ENCODE measurements around the gene CCND2. TPM values are rescaled to one million over a fixed set of nuclear protein-coding genes. Genes with fewer than 3 reads are reported as not detected.

The CCND2 gene
- 52.6 and 55.6 TPM in 2 replicates for total RNA-seq (2011; cell fraction: chromatin; rRNA removed; ENCODE audit: low replicate concordance)
- total RNA-seq (2011; cell fraction: nucleolus; rRNA removed), result 37.4 and 40.2 TPM in 2 replicates
- total RNA-seq (2011; cell fraction: nucleoplasm; rRNA removed), result 57.5 and 64.9 TPM in 2 replicates
- total RNA-seq (2014; rRNA removed) (39.6 and 52.1 TPM in 2 replicates), total RNA-seq (2014; rRNA removed; fragmentation: Illumina TruSeq; extraction: Trizol) (68.9 and 71.9 TPM in 2 replicates), total RNA-seq (2015; rRNA removed; fragmentation: Illumina TruSeq; extraction: Trizol) (49.7 and 53.2 TPM in 2 replicates), total RNA-seq (2021) (93.5 and 99.3 TPM in 2 replicates), polyA plus RNA-seq (2011; rRNA removed) (36.9 and 42.9 TPM in 2 replicates), polyA plus RNA-seq (2014; fragmentation: Illumina TruSeq; extraction: Trizol) (12.6 and 13.6 TPM in 2 replicates), polyA plus RNA-seq (2014; fragmentation: Nextera tagmentation; extraction: Ambion mirVana) (10 to 100 TPM; 13.7 to 47.6 TPM), polyA plus RNA-seq (2014; rRNA removed) (30.3 and 33.2 TPM in 2 replicates), polyA minus RNA-seq (2011; rRNA and poly(A)+ RNA removed) (109 and 119 TPM in 2 replicates), Bru-seq, nascent RNA (percentile 95 among the genes with signal in this experiment), BruChase-seq, experiment 1, labeled RNA remaining after a 2-hour chase (percentile 99 among the genes with signal in this experiment), BruChase-seq, experiment 2, labeled RNA remaining after a 6-hour chase (percentile 99 among the genes with signal in this experiment)
- 20.5 and 35.3 TPM in 2 replicates for polyA plus RNA-seq (2011; cell fraction: cytosol; rRNA removed)
- 28.5 and 42.5 TPM in 2 replicates for polyA plus RNA-seq (2011; cell fraction: nucleus; rRNA removed)
- 12.1 and 12.4 TPM in 2 replicates for polyA plus RNA-seq (2012)
- 68.1 and 69.3 TPM in 2 replicates for polyA minus RNA-seq (2011; cell fraction: cytosol; rRNA and poly(A)+ RNA removed)
- 21.5 and 41.5 TPM in 2 replicates for polyA minus RNA-seq (2011; cell fraction: nucleus; rRNA and poly(A)+ RNA removed)
- long read RNA-seq, experiment 1, full-length matches to known transcripts, result 108 of 322 reads
- long read RNA-seq, experiment 1, partial matches to known transcripts, result 211 of 322 reads
- long read RNA-seq, experiment 1, other reads (novel, unspliced or antisense), result 3 of 322 reads
- long read RNA-seq, experiment 2, full-length matches to known transcripts, result 12 of 14 reads
- long read RNA-seq, experiment 2, partial matches to known transcripts, result 0 of 14 reads
- long read RNA-seq, experiment 2, other reads (novel, unspliced or antisense), result 2 of 14 reads
- long read RNA-seq, experiment 3, full-length matches to known transcripts, result 23 of 44 reads
- long read RNA-seq, experiment 3, partial matches to known transcripts, result 0 of 44 reads
- long read RNA-seq, experiment 3, other reads (novel, unspliced or antisense), result 21 of 44 reads

GRCh38 chr12:4273652-4274395 is at the start of gene CCND2:
Gene CCND2, plus strand, starts transcription at chr12:4273762. Its CDS starts 279 bp downstream, at chr12:4274041.
- H3K4me1 ChIP-seq (replicated peaks in 1 of 2; ENCODE audit: control insufficient read depth in 2 of 2, insufficient read depth in 2 of 2, low read length in 2 of 2), result peaks cover 27 to 52% of the 10 kb centered on the region in 2 experiments
- ChIA-PET CTCF (ENCODE audit: low intra/inter-chr PET ratio) (no interaction called here), POLR2A (interaction anchor here (0.6 to 1.0 kb wide), 5 partner anchors 18 to 375 kb away, joined by 3 read pairs; partner anchors contain the start of genes AKAP3 and NDUFA9)
- peaks cover 30% of the 10 kb centered on the region for H3K36me3 ChIP-seq (ENCODE audit: control insufficient read depth, insufficient read depth, low read length)
- FAIRE-seq (peak; percentile 93), ATAC-seq (peak; percentile 63), DNase-seq (ENCODE audit: extremely low read depth in 1 of 4, low spot score in 3 of 4) (peak; percentile 69 to 91 (median 81))
- H3K27ac ChIP-seq (ENCODE audit: extremely low read depth, low read depth, low read length), result peak within 1 kb of the TSS; percentile 93
- intact Hi-C loops (cut with micrococcal nuclease), result no loop called here
- no peaks in the 10 kb centered on the region; the same call in 1 of the 2 replicates for H4K20me1 ChIP-seq (replicated peaks; ENCODE audit: control insufficient read depth, insufficient read depth, low read length)
- H3K4me3 ChIP-seq, result peak within 1 kb of the TSS; percentile 81
- peaks cover 54% of the 10 kb centered on the region for H3K79me2 ChIP-seq (ENCODE audit: control insufficient read depth, insufficient read depth, low read length)
- peak within 1 kb of the TSS; percentile 80 for H2AFZ ChIP-seq (ENCODE audit: low read depth, low read length)
- in situ Hi-C loops (cut with MboI), result no loop called here
- no peaks in the 10 kb centered on the region for H3K27me3 ChIP-seq (ENCODE audit: control insufficient read depth in 2 of 2, insufficient read depth in 2 of 2, low read length in 2 of 2)
- peak within 1 kb of the TSS; percentile 87 to 98 for H3K9ac ChIP-seq (ENCODE audit: insufficient read depth in 1 of 2, low read depth in 2 of 2, low read length in 2 of 2)
- 0% methylated on average over 25 of the region's 52 CpGs for WGBS (ENCODE audit: insufficient coverage, low coverage, missing lambda C conversion rate)
- H3K9me3 ChIP-seq (replicated peaks; ENCODE audit: control insufficient read depth, insufficient read depth, low read depth, low read length), result no peaks in the 10 kb centered on the region
- H3K4me2 ChIP-seq (ENCODE audit: insufficient read depth, low read length), result peak within 1 kb of the TSS; percentile 83
- BruUV-seq (replicated peaks), result TSS peak; percentile 63
- no peaks in the 10 kb centered on the region for H3K9me1 ChIP-seq (ENCODE audit: control insufficient read depth, insufficient read depth, low read length)
- TF ChIP-seq ATF3 (IDR thresholded peaks at IDR 0.05) (peak; percentile 91), ATF3 (CRISPR knock-in tag; conservative IDR thresholded peaks at IDR 0.05) (no peak), EP400 (IDR thresholded peaks at IDR 0.05) (peak; percentile 49; the same call in 1 of the 2 replicates), ATF7 (IDR thresholded peaks at IDR 0.05) (peak; percentile 82), MLLT1 (IDR thresholded peaks at IDR 0.05) (0 out of 4 replicates have a peak, but pooled peaks of 1 of the 2 experiments have one; percentile 28), ZBTB12 (CRISPR knock-in tag; IDR thresholded peaks at IDR 0.05) (peak; percentile 41; the same call in 1 of the 2 replicates), ZBTB7A (IDR thresholded peaks at IDR 0.05; ENCODE audit: borderline replicate concordance, control insufficient read depth, low read depth, low read length) (peak; percentile 81; the same call in 1 of the 2 replicates), HLTF (IDR thresholded peaks at IDR 0.05) (no peak), TBP (optimal IDR thresholded peaks at IDR 0.05; ENCODE audit: low read depth, low read length) (peak; percentile 92), CEBPB (tag; IDR thresholded peaks at IDR 0.05) (peak; percentile 72), PHF8 (IDR thresholded peaks at IDR 0.05; ENCODE audit: borderline replicate concordance, low read length) (peak; percentile 55; the same call in 1 of the 2 replicates)

Data from K562 (cell line).